GM21717 (cell line): ENCODE measurements around the gene STK4.

Experiments used
- ATAC-seq: cut with Tn5 transposase; IDR thresholded peaks from one replicate; pipeline ENCODE4 v1.9.1; 2021; ENCODE audit warnings: mild to moderate bottlenecking, moderate library complexity; ENCODE audit not compliant: unreplicated experiment

The STK4 gene

DNA sequence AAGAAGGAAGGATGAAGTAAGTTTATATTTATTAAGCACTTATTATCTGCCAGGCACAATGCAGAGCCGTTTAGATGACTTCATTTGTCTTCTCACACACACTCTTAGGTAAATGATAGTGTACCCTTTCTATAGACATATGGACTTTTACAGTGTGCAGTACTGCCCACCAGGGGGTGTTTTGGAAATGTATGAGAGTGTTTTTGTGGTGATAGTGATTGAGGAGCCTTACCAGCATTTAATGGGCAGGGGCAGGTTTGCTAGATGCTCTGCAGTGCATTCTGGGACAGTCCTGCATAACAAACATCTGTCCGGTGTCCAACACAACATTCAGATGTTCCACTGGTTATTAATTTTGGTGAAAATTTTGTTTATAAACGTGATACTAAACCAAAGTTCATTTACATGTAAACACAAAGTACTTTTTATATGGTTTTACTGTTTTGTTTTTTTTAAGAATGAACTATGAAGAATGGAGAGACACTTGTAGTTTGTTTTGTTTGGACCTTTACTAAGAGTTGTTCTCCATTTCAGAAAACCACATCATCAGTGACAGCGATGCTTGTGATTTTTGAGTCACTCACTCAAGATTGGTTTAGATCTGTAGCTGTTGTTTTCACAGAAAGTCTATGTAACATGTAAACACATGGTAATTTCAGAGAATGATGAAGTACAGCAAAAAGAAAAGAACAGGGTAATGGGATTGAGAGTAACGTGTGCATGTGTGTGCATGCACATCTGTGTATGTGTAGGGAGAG is 114.7 kb downstream of the STK4 start:
- no peak for ATAC-seq

DNA sequence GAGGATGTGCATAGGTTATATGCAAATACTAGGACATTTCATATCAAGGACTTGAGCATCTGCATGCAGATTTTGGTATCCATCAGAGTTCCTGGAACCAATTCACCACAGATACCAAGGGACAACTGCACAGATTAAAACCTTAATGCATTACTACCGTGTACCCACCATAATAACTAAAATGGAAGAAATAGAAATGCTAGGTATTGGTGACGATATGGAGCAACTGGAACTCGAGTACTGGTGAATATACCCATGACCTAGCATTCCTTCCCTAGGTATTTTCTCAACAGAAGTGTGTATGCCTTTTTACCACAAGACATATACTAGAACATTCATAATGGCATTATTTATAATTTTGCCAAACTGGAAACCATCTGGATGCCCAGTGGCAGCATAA is 116.2 kb downstream of the STK4 start:
- no peak for ATAC-seq

DNA sequence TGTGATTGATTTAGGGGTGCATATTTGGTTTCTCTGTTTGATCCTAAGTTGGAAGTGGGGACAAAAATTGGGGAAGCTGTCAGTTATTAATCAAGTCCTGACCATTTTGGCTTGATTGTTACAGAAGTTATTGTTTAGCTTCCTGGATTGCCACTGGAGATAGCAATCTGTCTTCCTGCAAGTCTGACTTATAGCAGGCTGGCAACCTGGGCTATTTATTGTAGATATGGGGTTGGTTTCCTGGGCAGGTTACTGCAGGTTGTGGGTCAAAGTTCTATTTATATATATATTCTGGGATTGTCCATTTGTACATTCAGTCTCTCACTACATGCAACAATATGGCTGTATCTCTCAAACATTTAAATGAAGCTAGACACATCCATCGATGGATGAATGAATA is 116.8 kb downstream of the STK4 start:
- ATAC-seq = no peak

DNA sequence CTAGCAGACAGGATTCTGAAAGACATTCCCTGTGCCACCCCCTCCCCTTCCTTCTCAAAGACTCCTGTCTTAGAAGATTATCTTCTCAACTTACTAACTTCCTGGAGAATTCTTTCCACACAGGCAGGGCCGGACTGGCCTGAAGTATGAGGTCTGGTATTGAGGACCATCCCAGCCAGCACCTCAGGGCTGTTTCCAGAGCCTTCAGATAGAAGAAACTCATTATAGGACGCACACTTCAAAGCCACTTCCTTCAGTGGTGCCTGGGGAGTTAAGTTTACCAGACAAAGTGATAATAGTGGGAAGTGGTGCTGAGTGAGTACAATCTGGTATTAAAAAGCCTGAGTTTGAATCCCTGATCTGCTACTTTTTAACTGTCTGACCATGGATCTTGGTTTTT is 119.0 kb downstream of the STK4 start:
- no peak for ATAC-seq

DNA sequence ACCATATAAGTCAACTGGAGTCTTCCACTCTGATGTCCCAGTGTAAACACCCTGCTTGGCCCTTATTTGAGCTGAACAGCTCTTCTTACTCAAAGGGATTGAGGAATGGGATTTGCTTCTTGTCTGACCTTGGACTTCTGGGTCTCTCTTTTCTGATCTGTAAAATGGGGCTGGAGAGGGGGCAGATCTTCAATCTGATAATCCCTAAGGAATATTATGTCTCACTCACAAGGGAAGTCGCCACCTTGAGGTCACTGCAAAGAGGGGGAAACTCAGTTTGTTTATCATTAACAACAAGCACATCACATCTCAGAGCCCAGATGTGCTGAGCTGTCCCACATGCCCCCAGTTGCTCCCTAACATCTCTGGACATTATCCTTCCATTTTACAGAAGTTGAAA is 119.6 kb downstream of the STK4 start:
- no peak for ATAC-seq

DNA sequence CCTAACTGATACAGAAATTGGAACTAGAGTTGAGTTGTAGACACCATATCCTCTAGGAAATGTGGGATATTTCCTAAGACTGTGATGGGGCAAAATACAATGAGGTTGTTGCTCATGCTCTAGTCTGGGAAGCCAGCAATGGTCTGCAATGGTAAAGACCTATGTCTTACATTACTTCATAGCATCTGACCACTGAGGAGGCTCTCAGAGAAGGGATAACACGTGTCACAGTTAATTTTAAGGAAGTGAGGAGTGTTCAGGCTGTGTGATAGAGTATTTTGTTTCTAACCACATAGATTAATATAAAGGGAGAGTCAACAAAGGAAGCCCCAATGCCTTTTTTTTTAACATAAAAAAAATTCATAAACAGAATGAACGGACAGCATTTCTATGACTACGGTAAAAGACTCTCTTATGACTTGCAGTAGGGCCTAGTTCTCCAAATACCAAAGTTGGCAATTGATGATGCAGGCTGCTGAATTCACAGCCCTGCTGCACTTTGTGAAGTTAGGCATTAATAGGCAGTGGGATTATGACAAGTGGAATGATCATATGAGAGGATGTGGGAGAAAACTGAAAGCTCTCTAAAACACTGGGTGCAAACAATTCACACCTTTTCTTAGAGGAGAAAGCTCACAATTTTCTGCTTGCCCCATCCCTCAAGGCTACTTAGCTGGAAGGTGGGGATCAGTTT is 120.9 kb downstream of the STK4 start:
- no peak for ATAC-seq

DNA sequence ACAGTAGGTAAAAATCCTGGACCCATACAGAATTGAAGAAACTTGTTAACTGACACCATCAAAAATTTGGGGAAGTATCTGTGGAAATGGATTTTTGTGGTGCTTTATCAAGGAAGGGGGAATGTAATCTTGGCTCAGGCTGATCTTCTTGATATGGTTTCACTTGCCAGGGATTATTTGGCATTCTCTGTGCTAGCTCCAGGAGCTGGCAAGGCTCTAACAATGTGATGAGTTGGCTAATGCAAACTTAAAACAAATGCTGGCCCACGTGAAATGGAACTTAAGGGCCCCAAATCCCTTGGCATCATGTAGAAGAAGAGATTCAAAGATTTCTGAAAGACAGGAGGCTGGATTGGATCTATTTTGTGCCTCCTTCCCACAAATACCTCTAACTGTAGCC is 121.5 kb downstream of the STK4 start:
- no peak for ATAC-seq

DNA sequence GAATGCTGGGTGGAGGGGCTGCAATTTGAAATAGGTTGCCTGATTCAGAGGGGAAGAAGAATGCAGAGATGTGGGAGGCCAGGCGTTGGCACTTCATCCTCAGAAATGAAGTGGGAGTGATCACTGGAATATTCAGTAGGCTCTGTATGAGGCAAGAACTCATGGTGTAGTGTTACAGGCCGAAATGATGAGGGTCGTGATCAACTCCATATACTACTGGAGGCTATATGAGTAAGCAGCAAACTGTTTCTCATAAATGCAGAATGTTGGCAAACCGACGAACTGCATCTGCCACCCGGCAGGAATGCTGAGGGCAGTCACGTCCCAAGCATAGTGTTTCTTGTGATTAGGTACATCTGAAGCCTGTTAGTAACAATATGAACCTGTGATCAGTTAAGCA is 121.9 kb downstream of the STK4 start:
- no peak for ATAC-seq

DNA sequence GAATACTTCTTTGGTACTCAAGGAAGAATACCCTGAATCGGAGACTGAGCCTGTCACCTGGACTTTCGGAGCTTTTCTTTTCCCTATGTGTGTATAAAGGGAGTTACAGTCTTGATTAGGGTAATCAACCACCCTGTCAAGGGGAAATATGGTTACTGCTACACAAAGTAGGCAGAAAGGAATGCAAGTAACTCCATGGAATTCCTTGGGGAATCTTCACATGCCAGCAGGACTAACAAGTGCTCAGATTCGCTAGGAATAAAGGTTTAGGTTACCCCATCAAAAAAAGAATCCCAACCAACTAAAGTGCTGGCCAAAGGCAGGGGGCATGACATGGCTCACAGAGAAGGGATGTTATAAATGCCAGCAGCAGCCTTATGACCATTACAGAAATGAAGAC is 124.2 kb downstream of the STK4 start:
- no peak for ATAC-seq

DNA sequence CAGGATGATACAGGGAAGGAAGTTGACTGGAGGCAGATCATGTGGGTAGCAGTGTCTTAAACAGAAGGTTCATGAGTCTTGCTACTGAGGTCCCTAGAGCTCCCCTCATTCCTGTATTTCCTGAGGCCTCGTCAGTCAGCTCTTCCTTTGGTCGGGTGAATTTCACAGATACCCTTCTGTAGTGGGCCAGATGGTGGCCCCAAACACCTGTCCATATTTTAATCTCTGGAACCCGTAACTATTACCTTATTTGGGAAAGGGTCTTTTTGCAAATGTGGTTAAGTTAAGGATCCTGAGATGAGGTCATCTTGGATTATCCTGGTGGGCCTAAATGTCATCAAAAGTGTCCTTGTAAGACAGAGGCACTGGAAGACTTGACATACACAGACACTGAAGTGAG is 125.1 kb downstream of the STK4 start:
- no peak for ATAC-seq

DNA sequence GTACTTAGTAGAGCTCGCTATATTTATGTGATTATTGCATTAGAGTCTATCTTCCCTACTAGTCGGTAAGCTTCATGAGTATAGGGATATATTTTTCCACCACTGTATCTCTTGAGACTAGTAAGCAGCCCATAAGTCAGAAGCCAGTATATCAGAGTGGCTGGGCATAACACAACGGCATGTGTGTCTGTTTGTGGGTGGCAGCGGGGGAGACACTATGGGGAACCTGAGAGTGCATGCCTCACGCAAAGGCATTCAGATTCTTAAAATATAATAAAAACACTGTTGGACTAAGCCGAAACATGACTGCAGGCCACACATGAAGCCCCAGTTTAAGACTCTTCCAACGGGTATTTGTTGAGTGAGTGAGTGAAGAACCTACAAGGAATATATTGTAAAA is 126.6 kb downstream of the STK4 start:
- no peak for ATAC-seq

DNA sequence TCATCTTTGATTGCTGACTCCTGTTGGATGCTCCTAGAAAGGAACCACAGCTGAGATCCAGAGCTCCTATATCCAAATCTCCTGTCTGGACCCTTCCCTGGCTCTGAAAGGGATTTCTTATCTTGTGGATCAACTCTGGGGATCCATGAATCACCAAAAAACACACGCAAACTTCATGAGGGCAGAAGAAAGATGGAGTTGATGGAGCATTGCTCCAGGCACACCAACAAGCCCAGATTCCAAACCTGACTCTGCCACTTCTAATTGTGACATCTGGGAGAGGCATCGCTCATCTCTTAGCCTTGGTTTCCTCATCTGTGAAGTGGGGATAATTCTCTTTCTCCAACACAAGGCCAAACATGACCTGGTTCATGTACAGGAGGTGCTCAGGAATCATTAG is 127.9 kb downstream of the STK4 start:
- no peak for ATAC-seq

DNA sequence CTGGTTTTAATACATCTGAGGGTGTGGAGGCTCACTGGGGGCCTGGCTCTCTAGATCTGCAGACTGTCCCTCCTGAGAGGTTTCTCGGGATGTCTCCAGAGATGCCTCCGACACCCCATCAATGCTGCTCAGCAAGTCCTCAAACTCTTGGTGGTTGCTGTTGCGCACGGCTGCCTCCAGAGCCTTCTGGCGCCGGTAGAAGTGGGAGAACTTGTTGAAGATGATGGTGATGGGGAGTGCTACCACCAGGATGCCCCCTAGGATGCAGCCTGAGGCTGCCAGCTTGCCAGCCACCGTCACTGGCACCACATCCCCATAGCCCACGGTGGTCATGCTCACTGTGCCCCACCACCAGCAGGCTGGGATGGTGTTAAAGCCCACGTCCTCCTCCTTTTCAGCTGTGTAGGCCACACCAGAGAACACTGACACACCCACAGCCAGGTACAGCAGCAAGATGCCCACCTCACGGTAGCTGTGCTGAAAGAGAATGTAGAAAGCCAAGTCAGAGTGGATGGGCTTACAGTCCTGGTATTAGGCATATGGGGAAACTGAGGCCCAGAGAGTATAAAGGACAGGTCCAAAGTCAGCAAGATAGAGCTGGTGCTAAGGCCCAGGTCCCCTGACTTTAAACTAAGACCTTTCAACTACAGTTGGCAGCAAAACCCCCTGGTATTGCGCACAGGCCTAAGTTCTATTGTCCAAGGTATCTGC is 128.7 kb downstream of the STK4 start:
- ATAC-seq = no peak

DNA sequence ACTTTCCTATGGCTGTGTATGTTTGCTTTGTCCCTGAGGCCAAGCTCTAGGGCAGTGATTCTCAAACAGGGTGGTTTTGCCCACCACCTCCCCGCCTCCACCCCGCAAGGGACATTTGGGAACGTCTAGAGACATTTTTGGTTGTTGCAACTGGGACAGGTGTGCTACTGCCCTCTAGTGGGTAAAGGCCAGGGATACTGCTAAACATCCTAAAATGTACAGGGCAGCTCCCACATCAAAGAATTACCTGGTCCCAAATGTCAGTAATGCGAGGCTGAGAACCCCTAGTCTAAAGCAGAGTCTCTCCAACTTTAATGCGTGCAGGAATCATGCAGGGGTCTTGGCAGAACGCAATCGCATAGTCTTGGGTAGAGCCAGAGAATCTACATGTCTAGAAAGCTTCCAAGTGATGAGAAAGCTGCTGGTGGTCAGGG is 129.5 kb downstream of the STK4 start:
- no peak for ATAC-seq

DNA sequence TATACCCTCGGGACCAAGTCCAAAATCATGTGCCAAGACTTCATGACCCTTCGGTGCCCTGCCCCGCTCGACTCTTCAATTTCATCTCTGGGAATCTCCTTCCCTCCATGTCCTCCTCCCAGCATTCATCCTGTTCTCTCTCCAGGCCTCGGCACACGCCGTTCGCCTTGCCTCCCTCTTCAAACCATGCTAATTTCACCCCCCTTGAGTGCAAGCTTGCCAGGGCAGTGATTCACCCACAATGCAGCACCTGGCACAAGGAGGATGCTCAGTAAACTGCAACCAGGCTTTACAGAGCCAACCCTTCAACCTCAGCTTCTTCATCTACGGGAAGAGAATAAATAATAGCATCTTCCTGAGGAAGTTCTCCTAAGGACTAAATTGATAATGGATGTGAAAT is 130.5 kb downstream of the STK4 start:
- no peak for ATAC-seq

DNA sequence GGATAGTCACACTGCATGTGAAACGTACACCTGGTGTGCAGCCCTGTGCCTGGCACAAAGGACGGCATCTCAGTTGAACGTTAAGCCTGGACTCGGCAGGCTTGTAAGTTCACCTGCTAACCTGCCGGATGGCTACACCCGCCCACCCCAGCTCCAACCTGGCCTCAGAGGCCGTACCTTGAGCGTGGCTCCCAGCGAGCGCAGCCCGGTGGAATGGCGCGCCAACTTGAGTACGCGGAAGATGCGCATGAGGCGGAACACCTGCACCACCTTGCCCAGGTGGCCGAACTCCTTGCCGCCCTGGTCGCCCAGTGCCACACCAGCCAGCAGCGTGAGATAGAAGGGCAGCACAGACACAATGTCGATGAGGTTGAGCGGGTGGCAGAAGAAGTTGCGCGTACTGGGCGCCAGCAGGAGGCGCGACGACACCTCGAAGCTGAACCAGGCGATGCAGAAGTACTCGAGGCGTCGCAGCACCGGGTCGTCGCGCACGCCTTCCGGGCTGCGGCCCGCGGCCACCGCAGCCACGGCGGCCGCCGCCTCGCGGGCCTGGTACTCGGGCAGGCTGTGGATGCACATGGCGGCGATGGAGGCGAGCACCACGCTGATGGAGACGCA is 131.3 kb downstream of the STK4 start:
- ATAC-seq = no peak

DNA sequence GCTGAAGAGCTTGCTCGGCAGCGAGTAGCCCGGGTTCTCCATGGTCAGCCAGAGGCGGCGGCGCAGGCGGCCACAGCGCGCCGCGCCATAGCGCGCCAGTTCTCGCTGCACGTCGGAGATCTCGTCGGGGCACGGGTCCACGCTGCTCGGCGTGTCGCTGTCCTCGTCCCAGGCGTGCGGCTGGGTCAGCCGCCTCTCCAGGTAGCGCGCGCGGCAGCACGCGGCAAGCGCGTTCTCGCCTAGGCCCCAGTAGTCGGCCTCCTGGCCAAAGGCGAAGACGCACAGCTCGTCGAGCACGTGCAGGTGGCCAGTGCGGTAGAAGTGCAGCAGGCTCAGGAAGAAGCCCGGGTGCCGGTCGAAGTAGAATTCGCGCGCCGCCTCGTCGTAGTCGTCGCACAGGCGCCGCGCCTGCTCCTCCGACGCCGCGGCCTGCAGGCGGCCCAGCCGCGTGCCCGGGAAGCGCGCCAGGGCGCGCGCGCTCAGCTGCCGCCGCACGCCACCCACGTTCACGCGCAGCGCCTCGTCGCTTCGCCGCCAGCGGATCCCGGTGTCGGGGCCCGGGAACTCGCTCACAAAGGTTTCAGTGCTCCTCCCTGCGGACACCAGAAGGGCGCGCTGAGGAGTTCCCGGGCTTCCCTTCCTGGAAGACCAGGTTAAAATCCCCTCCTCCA is 131.9 kb downstream of the STK4 start:
- ATAC-seq = no peak

DNA sequence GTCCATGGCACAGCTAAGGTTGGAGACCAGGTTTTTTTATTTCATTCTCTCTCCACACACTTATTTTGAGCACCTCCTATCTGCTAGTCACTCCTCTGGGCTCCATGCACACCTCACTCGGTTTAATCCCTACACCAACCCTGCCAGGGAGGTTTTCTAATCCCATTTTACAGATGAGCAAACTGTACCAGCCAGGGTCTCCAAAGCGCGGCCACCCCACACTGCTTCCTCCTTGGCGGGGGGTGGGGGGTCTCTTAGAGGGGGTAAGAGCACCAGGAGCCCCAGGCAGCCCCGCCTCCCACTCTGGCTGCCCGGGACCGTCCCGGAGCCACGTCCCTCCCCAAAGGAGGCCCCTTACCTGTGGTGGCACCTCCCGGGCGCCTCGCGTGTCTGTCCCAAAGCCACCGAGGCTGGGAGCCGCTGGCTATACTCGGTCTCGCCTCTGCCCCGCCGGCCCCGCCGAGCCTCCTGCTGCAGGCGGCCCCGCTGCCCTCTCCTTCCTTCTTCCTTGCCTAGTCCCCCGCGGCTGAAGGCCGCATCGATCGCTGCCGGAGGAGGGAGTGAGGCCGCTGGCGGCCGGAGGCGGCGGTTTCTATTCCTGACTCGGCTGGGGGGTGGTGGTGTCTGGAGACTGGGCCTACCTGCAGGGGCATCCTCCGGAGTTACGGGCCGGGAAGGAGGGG is 134.4 kb downstream of the STK4 start, which contains the start of gene KCNS1:
Gene KCNS1 (minus strand): TSS at position 565 of the 683 bp plus-strand sequence. CDS start 1,891 bp downstream, outside the sequence.
- ATAC-seq = no peak

DNA sequence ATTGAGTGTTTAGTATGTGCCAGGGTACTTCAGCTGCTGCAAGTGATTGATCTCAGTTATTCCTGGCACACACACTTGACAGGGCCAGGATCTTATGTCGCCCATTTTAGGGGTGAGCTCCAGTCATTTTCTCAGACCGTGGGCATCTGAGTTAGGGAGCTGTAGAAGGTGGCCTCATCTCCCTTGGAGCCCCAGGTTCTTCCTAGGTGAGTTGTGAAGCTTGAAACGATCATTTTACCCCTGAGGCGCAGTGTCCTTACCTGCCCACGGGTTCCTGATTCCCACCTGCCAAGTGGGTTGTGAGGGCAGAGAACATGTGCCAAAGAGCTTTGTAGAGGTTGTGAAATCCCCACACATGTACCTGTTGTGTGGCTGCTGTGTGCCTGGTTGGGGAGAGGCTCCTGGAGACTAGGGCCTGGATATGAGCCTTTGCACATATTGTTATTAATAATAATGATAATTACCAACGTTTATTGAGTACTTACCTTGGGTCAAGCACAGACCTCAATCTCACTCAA is 135.1 kb downstream of the STK4 start:
- no peak for ATAC-seq

DNA sequence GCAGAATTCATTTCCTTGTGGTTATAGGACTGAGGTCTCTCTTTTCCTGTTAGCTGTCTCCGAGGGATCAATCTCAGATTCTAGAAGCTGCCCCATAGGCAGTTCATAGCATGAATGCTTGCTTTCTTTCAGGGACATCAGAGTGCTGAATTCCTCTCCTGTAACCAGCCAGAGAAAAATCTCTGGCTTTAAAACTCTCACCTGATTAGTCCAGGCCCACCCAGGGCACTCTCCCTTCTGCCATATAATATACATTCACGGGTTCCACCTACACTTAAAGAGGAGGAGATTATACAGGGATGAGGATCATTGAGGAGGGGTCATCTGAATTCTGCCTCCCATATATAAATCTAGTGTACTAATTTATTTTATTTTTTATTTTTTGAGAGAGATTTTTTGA is 136.8 kb downstream of the STK4 start:
- no peak for ATAC-seq
